ENCODE measurements around the gene TMEM37.

TMEM37 gene

GRCh38 chr2:119466373-119466772 lies 34.7 kb downstream of the TMEM37 start:
- no peak for TF ChIP-seq CTCF (IDR thresholded peaks at IDR 0.05; ENCODE audit: insufficient read depth, missing control alignments)
- FAIRE-seq = no peak
- no peak for DNase-seq (ENCODE audit: insufficient read length, low spot score)

GRCh38 chr2:119468154-119468955 lies 36.7 kb downstream of the TMEM37 start:
- FAIRE-seq (no peak), DNase-seq (ENCODE audit: insufficient read length, low spot score) (no peak)
- no peak for TF ChIP-seq CTCF (IDR thresholded peaks at IDR 0.05; ENCODE audit: insufficient read depth, missing control alignments)

- TF ChIP-seq CTCF (IDR thresholded peaks at IDR 0.05; ENCODE audit: insufficient read depth, missing control alignments) = no peak
- DNase-seq (ENCODE audit: insufficient read length, low spot score) = no peak
- no peak for FAIRE-seq
Observed at GRCh38 chr2:119469131-119469530, 37.5 kb downstream of the TMEM37 start.

GRCh38 chr2:119469661-119470297 lies 38.1 kb downstream of the TMEM37 start:
- TF ChIP-seq CTCF (IDR thresholded peaks at IDR 0.05; ENCODE audit: insufficient read depth, missing control alignments) = no peak
- no peak for DNase-seq (ENCODE audit: insufficient read length, low spot score)
- FAIRE-seq = no peak

GRCh38 chr2:119472749-119473148 lies 41.1 kb downstream of the TMEM37 start:
- DNase-seq (ENCODE audit: insufficient read length, low spot score) (no peak), FAIRE-seq (no peak)
- no peak for TF ChIP-seq CTCF (IDR thresholded peaks at IDR 0.05; ENCODE audit: insufficient read depth, missing control alignments)

GRCh38 chr2:119473621-119474370 lies 42.1 kb downstream of the TMEM37 start:
- no peak for DNase-seq (ENCODE audit: insufficient read length, low spot score)
- no peak for TF ChIP-seq CTCF (IDR thresholded peaks at IDR 0.05; ENCODE audit: insufficient read depth, missing control alignments)
- no peak for FAIRE-seq

All from D721Med (cell line).